Hepatocyte (in vitro differentiated cells): ENCODE measurements around the gene SLC16A9. TPM values are rescaled to one million over a fixed set of nuclear protein-coding genes. Genes with fewer than 3 reads are reported as not detected.

ENCODE experiments used
- DNase-seq: peaks from one replicate; pipeline ENCODE4 v3.0.0-alpha.2; 2016; ENCODE audit warnings: low spot score
- H2AFZ ChIP-seq: fragments of 200-600 bp; sonication (generic); 2 replicates; pipeline ENCODE4 v1.6.0; 2016; ENCODE audit warnings: antibody characterized with exemption, mild to moderate bottlenecking
- H3K27ac ChIP-seq: fragments of 200-600 bp; sonication (generic); 2 replicates; pipeline ENCODE4 v1.5.1; 2016; ENCODE audit warnings: mild to moderate bottlenecking
- H3K27me3 ChIP-seq: fragments of 200-600 bp; sonication (generic); 2 replicates; pipeline ENCODE4 v1.6.1; 2016
- H3K36me3 ChIP-seq: fragments of 200-600 bp; sonication (generic); replicated peaks from 2 replicates; pipeline ENCODE4 v1.5.1; 2016; ENCODE audit warnings: low read depth; ENCODE audit not compliant: insufficient read depth
- H3K4me1 ChIP-seq: fragments of 200-600 bp; sonication (generic); 2 replicates; pipeline ENCODE4 v1.5.1; 2016; ENCODE audit warnings: mild to moderate bottlenecking, moderate library complexity; ENCODE audit not compliant: insufficient read depth
- H3K4me2 ChIP-seq: fragments of 200-600 bp; sonication (generic); 2 replicates; pipeline ENCODE4 v1.6.0; 2016
- H3K4me3 ChIP-seq: fragments of 200-600 bp; sonication (generic); 2 replicates; pipeline ENCODE4 v1.5.1; 2016; ENCODE audit warnings: mild to moderate bottlenecking
- H3K79me2 ChIP-seq: fragments of 200-600 bp; sonication (generic); 2 replicates; pipeline ENCODE4 v1.6.0; 2017; ENCODE audit warnings: mild to moderate bottlenecking
- H3K9me2 ChIP-seq: fragments of 200-600 bp; sonication (generic); replicated peaks from 2 replicates; pipeline ENCODE4 v1.6.0; 2017; ENCODE audit warnings: mild to moderate bottlenecking; ENCODE audit not compliant: insufficient read depth
- H3K9me3 ChIP-seq: fragments of 200-600 bp; sonication (generic); 2 replicates; pipeline ENCODE4 v1.5.1; 2016; ENCODE audit warnings: low read depth, mild to moderate bottlenecking
- H4K20me1 ChIP-seq: fragments of 200-600 bp; sonication (generic); 2 replicates; pipeline ENCODE4 v1.6.0; 2016; ENCODE audit warnings: mild to moderate bottlenecking; ENCODE audit not compliant: insufficient read depth, poor library complexity, severe bottlenecking
- CTCF ChIP-seq: fragments of 200-600 bp; sonication (generic); IDR thresholded peaks from 2 replicates; pipeline ENCODE4 v1.5.1; 2016; ENCODE audit warnings: antibody characterized with exemption, mild to moderate bottlenecking; ENCODE audit not compliant: poor library complexity
- EZH2 ChIP-seq: fragments of 200-600 bp; sonication (generic); IDR thresholded peaks from 2 replicates; pipeline ENCODE4 v1.6.1; 2016; ENCODE audit warnings: antibody characterized with exemption, mild to moderate bottlenecking, borderline replicate concordance
- EZH2phosphoT487 ChIP-seq: fragments of 200-600 bp; sonication (generic); IDR thresholded peaks from one replicate; pipeline ENCODE4 v1.6.1; 2018; ENCODE audit warnings: antibody characterized with exemption, mild to moderate bottlenecking, low read depth, moderate library complexity; ENCODE audit not compliant: unreplicated experiment, severe bottlenecking
- WGBS: methylation state at CpG from one replicate; pipeline ENCODE4 v1.1.6; 2016; ENCODE audit warnings: low lambda C conversion rate; ENCODE audit errors: missing lambda C conversion rate; 5-methylcytosine and 5-hydroxymethylcytosine counted together
- polyA plus RNA-seq: library from polyadenylated mRNA; unstranded; fragments of >200 nt; fragmentation: Nextera tagmentation; extraction: Ambion mirVana; gene quantifications from 2 replicates; pipeline ENCODE4 v1.2.1, GENCODE V29; 2016
- total RNA-seq: library from RNA; depleted of rRNA; stranded (reverse); fragments of >200 nt; gene quantifications from 2 replicates; pipeline ENCODE4 v1.2.3, GENCODE V29; 2014

Gene SLC16A9
- total and polyA plus RNA-seq, 2 experiments from 2014 or later: 2.0 to 4.7 TPM

- no peak for TF ChIP-seq EZH2phosphoT487
- Histone ChIP-seq H3K27ac (no peak overlapping the region), H3K36me3 (no peaks in the 10 kb centered on the region), H4K20me1 (no peaks in the 10 kb centered on the region), H3K4me2 (no peak overlapping the region), H3K4me3 (no peak overlapping the region), H3K27me3 (no peaks in the 10 kb centered on the region), H3K9me2 (no peaks in the 10 kb centered on the region), H3K79me2 (no peaks in the 10 kb centered on the region), H3K9me3 (no peaks in the 10 kb centered on the region), H3K4me1 (no peaks in the 10 kb centered on the region), H2AFZ (no peak overlapping the region)
- WGBS: 87% methylated on average over 3 of the region's 3 CpGs
- DNase-seq: no peak
Observed at GRCh38 chr10:59724098-59724938, 14.7 kb upstream of the SLC16A9 start.

GRCh38 chr10:59720377-59720776, 10.7 kb upstream of the SLC16A9 start:
- H3K27ac ChIP-seq: no peak overlapping the region
- no peaks in the 10 kb centered on the region for H3K9me3 ChIP-seq
- no peaks in the 10 kb centered on the region for H3K27me3 ChIP-seq
- H3K4me3 ChIP-seq: no peak overlapping the region
- H3K4me2 ChIP-seq: no peak overlapping the region
- DNase-seq: no peak
- H2AFZ ChIP-seq: no peak overlapping the region
- TF ChIP-seq EZH2phosphoT487 (no peak), EZH2 (no peak), CTCF (no peak)
- H3K9me2 ChIP-seq: no peaks in the 10 kb centered on the region
- H3K79me2 ChIP-seq: no peaks in the 10 kb centered on the region
- no peaks in the 10 kb centered on the region for H3K36me3 ChIP-seq
- H4K20me1 ChIP-seq: no peaks in the 10 kb centered on the region
- no peaks in the 10 kb centered on the region for H3K4me1 ChIP-seq

GRCh38 chr10:59719374-59719773, 9.7 kb upstream of the SLC16A9 start:
- TF ChIP-seq EZH2phosphoT487 (no peak), CTCF (no peak), EZH2 (no peak)
- DNase-seq: no peak
- Histone ChIP-seq H3K27ac (no peak overlapping the region), H3K27me3 (no peaks in the 10 kb centered on the region), H3K4me2 (no peak overlapping the region), H4K20me1 (no peaks in the 10 kb centered on the region), H3K9me2 (no peaks in the 10 kb centered on the region), H3K4me3 (no peak overlapping the region), H3K9me3 (no peaks in the 10 kb centered on the region), H2AFZ (no peak overlapping the region), H3K36me3 (no peaks in the 10 kb centered on the region), H3K4me1 (no peaks in the 10 kb centered on the region), H3K79me2 (no peaks in the 10 kb centered on the region)
- 80% methylated on average over 2 of the region's 2 CpGs for WGBS

- no peak overlapping the region for H3K4me3 ChIP-seq
- H3K9me2 ChIP-seq: no peaks in the 10 kb centered on the region
- no peaks in the 10 kb centered on the region for H3K4me1 ChIP-seq
- no peak overlapping the region for H3K4me2 ChIP-seq
- no peak overlapping the region for H2AFZ ChIP-seq
- DNase-seq: no peak
- TF ChIP-seq EZH2: no peak
- no peak for TF ChIP-seq EZH2phosphoT487
- TF ChIP-seq CTCF: no peak
- 85% methylated on average over 2 of the region's 2 CpGs for WGBS
- H3K27ac ChIP-seq: no peak overlapping the region
- H3K79me2 ChIP-seq: no peaks in the 10 kb centered on the region
- no peaks in the 10 kb centered on the region for H4K20me1 ChIP-seq
- H3K27me3 ChIP-seq: peaks cover 10% of the 10 kb centered on the region
- no peaks in the 10 kb centered on the region for H3K36me3 ChIP-seq
- no peaks in the 10 kb centered on the region for H3K9me3 ChIP-seq
Observed at GRCh38 chr10:59718257-59718656, 8.6 kb upstream of the SLC16A9 start.
